GM21515 (cell line): ENCODE results near the gene DNAL1.
"Not testable (repeated sequence)": the region's sequence is repeated elsewhere in the genome, so short reads cannot be mapped to it uniquely, and the experiment has no call there.

ENCODE experiments used
- ATAC-seq: cut with Tn5 transposase; IDR thresholded peaks from one replicate; pipeline ENCODE4 v1.9.1; 2021; ENCODE audit not compliant: unreplicated experiment

Gene DNAL1

GRCh38 chr14:73696466-73697400, 51.9 kb downstream of the DNAL1 start:
- ATAC-seq, result no peak

DNA sequence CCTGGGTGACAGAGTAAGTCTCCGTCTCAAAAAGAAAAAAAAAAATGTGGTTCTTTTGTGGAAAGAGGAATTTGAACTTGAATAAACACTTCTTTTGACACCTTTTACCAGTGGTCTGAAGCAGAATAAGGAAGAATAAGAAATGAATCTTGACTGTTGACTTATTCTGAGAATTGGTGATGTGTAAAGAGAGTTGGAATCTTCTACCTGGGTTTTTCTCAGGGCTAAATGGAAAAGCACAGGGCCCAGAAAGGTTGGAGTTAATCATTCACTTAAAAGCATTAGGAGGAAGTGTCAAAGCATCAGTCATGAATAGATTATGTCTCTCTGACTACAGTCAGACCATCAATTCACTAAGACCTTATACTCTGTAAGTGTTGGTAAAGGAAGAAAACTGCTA, 55.5 kb downstream of the DNAL1 start:
- no peak for ATAC-seq

GRCh38 chr14:73708076-73708475, 63.3 kb downstream of the DNAL1 start:
- ATAC-seq, result not testable (repeated sequence)

DNA sequence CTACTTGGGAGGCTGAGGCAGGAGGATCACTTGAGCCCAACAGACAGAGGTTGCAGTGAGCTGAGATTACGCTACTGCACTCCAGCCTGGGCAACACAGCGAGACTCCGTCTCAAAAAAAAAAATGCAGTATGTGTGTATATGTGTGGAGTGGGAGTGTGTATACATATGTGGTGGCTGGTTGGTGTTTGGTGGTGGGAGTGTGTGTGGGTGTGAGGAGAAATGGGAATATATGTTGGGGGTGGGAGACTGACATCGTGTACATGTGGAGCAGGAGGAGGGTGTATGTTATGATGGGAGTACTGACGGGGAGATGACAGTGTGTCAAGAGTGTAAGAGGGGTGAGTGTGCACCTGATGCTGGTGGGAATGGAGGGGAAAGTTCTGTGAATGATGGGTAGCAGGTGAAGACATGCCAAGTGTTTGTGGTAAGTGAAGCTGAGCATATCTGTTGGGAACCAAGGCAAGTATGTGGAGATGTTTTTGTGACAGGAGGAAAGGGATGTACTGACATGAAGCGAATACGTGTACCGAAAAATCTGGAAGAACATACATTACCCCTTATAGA, 65.2 kb downstream of the DNAL1 start:
- no peak for ATAC-seq

DNA sequence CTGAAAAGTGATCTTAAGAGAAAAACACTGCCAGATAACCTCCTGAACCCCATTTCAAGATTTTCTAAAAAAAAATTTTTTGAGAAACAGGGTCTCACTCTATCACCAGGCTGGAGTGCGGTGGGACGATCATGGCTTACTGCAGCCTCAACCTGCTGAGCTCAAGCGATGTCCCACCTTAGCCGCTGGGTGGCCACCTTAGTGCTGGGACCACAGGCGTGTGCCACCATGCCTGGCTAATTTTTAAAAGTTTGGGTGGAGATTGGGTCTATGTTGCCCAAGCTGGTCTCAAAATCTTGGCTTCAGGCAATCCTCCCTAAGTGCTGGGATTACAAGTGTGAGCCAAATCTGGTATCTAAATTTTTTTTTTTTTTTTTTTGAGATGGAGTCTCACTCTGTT, 66.0 kb downstream of the DNAL1 start:
- ATAC-seq, result no peak

DNA sequence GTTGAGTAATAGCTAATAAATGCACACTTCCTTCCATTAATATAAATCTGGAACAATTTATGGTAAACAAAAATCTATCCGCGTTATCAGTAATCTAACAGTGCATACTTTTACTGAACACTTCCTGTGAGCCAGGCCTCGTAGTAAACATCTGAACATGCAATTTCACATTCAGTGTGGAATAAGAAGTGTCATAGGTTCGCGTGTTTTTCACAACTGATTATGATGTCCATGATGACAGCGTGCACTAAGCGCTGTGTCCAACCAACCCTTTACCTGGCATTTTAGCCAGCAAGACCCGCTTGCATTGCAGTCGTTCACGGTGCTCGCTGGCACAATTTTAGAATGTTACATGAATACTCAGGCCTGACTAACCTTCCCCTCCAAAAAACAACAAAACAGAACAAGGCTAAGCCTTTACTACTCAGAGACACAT, 67.3 kb downstream of the DNAL1 start:
- ATAC-seq, result no peak

DNA sequence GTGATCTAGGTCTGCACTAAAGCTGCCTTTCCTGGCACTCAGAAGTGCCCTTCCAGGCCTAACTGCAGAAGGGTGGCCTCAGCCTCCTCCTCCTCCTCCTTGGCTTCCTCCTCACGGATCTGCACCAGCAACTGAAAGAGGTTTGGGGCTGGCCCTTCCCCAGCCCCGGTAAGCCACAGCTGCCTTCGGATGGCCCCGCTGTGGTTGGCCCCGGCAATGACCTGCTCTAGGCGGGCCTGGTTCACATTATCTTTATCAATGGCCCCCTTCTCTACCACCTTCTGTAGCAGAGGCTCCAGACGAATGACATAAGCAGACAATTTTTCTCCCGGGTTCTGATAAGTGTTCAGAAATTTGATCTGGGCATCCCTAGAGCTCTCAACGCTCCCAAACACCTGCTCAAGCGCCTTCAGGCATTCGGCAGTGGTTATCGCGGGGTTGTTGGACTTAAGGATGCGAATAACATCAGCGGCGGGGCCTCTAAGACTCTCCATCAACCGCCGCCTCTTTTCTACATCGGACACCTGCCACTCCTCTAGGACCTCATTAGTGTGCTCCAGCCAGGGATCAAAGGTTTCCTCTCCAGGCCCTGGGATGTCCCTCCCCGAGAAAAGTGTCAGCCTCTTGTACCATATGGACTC, 67.9 kb downstream of the DNAL1 start:
- ATAC-seq, result no peak

GRCh38 chr14:73713206-73713802, 68.5 kb downstream of the DNAL1 start:
- no peak for ATAC-seq

DNA sequence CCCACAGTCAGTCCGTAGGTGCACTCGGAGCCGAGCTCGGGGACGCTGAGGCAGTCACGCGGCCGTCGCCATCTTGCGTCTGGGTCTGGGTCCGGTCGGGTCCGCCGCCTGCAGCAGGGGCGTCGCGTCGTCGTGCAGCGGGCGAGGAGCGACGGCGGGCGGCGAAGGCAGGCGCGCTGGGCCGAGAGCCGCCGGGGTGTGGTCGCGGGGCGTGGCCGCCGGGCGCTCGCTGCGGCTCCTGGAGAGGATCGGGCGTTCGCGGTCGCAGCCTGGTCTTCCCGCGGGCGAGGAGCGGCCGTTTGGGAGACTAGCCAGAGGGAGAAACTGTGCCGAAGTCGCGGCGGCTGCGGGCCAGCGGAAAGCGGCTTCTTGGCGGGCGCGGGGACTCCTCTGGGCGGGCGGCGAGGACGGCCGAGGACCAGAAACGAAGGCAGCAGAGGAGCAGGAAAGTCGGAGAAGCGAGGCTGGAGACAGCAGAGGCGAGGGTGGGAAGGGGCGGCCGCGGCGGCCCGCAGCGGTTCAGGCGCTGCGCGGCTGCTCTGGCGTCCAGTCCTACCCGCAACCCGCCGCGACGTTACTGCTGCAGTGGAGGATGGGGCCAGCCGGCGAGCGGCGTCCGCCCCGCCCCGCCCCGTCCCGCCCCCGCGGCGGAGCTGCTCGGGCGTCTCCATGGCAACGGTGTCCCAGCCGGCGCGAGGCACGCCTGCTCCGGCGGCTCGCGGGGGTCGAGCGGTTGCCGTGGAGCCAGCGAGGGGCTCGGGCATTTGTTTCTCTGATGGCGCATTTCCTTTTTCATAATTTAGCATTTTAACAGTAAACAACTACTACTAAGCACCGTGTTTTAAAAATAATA, 69.2 kb downstream of the DNAL1 start, which contains the start of gene PNMA1:
TSS of gene PNMA1 (minus strand) at position 582 of the 853 bp plus-strand sequence. CDS start 745 bp downstream, outside the sequence.
- peak; percentile 59 for ATAC-seq

GRCh38 chr14:73714656-73715081, 69.9 kb downstream of the DNAL1 start:
- ATAC-seq, result no peak

DNA sequence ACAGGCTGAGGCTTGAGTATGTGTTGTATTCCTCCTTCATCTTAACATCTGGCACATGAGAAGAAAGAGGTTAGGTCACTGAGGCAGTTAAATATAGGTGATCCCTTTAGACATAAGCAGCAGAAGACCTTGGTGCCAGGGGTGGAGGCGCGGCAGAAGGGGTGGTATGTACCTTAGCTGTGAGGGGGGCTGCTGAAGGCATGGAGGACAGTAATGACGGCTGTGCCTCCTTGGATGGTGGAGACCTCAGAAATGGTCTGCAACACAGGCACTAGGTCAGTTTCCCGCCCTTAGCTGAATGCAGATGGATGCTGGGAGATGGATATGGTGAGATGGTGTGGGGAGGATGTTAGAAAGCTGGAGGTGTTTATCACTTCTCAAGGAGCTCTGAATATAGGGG, 70.9 kb downstream of the DNAL1 start:
- ATAC-seq, result no peak

- no peak for ATAC-seq
These were observed 72.5 kb downstream of the DNAL1 start for GRCh38 chr14:73717266-73717665.

- ATAC-seq, result no peak
These were observed 73.1 kb downstream of the DNAL1 start for GRCh38 chr14:73717711-73718417.

- no peak for ATAC-seq
These were observed 73.8 kb downstream of the DNAL1 start for GRCh38 chr14:73718418-73719251.

DNA sequence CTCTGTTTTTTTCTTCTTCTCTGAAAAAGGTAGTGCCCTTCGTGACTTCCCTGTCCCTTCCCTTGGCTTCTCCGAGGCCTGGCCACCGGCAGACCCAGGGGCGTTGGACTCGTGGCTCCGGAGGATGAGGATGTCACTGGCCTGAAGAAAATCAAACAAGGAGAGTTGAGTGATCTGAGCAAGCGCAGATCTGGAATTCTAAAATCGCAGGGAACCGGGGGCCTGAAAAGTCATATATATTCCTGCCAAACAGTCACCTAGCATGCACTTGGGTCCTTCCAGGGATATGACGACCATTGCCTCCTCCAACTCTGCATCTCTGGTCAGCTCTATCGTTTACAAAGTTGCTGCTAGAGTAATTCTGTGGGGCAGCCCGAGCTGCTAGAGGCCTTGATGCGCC, 74.6 kb downstream of the DNAL1 start:
- no peak for ATAC-seq

GRCh38 chr14:73719791-73720190, 75.0 kb downstream of the DNAL1 start:
- ATAC-seq, result no peak

DNA sequence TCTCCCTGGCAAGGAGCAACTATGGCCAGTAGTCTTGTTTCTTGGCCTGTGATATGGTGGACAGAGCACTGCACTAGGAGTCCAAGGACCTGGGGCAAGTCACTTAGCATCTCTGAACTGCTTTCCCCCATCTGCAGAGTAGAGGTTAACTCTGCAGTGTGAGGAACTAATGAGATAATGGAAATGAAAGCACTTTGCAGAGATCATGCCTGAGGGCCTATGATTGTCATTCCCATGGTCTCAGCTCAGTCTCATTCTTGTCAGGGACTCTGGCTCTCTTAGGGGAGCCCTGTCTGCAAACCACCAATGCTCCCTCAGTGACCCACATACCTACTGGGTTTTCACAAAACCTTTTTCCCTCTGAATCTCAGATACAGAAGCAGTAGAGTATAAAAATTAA, 75.8 kb downstream of the DNAL1 start:
- ATAC-seq, result no peak

DNA sequence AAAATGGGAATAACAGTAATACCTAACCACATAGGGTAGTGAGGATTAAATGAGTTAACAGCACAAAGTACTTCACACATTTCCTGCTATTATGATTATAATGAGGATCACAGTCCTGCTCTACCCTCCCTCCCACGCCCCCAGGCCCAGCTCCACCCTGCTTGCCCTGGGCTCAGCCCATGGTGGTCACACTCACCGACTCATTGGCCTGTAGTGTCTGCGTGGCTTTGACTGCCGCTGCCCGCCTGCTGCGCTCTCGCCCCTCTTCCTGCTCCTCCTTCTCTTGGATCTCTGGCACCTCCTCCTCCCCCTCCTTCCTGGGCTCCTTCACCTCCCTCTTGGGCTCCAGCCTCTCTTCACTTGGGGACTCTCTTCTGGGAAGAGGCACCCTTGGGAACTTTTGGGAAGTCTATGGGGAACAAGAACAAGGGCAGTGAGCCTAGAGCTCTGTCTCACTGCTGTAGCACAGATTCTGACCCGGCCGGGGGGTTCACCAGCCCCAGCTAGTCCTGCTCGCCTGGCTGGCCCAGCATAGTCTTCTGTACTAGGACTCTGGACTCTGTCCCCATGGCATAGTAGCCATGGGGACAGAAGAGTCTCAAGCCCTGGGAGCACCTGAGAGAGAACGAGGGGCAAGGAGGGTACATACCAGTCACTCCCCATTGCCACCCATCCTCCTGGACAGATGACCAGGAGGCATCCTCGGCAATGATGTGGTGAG, 76.5 kb downstream of the DNAL1 start:
- no peak for ATAC-seq
